H1 (cell line): ENCODE data around the gene RNF26. TPM values are rescaled to one million over a fixed set of nuclear protein-coding genes. Genes with fewer than 3 reads are reported as not detected.
A peak's percentile ranks its signal among the peaks of the same experiment; 100 is the strongest.

Experiments
- CTCF ChIA-PET: fragments of 300-600 bp; sonication (Branson Sonifier 250); formaldehyde crosslinking; loops from one replicate; lab custom pipeline; 2021; ENCODE audit not compliant: partially characterized antibody; lab: Charles Lee
- POLR2A ChIA-PET: fragments of 300-600 bp; sonication (Branson Sonifier 250); formaldehyde crosslinking; loops from one replicate; lab custom pipeline; 2021; ENCODE audit warnings: inconsistent platforms; ENCODE audit not compliant: partially characterized antibody; lab: Charles Lee
- DNase-seq, 2 experiments: peaks; one replicate each; pipeline versions ENCODE4 v3.0.0 to v3.0.0-alpha.2; 2010 to 2022; ENCODE audit warnings: low spot score in 2 of 2, low read depth in 1 of 2, mixed read lengths in 1 of 2
- FAIRE-seq: peaks from 2 replicates; lab custom pipeline; 2011; peaks lifted over from hg19 to GRCh38; lab: Jason Lieb, UNC
- H2AFZ ChIP-seq: 2 replicates; pipeline ENCODE4 v1.8.1; 2012; ENCODE audit warnings: low read length, inconsistent platforms
- H2AK5ac ChIP-seq: 2 replicates; pipeline ENCODE4 v1.6.1; 2013; ENCODE audit warnings: low read depth, low read length
- H2BK120ac ChIP-seq: replicated peaks from 2 replicates; pipeline ENCODE3; 2013; ENCODE audit warnings: low read depth, low read length, inconsistent platforms
- H2BK12ac ChIP-seq: 2 replicates; pipeline ENCODE4 v1.6.1; 2013; ENCODE audit warnings: low read depth, low read length
- H2BK15ac ChIP-seq: 2 replicates; pipeline ENCODE4 v1.6.1; 2013; ENCODE audit warnings: low read length
- H2BK20ac ChIP-seq: 2 replicates; pipeline ENCODE4 v1.6.1; 2013; ENCODE audit warnings: low read length
- H2BK5ac ChIP-seq: 2 replicates; pipeline ENCODE4 v1.6.1; 2013; ENCODE audit warnings: low read depth, low read length
- H3K14ac ChIP-seq: 2 replicates; pipeline ENCODE4 v1.6.1; 2013; ENCODE audit warnings: inconsistent platforms; ENCODE audit not compliant: insufficient read length
- H3K18ac ChIP-seq: 2 replicates; pipeline ENCODE4 v1.6.1; 2013; ENCODE audit warnings: low read length; ENCODE audit errors: extremely low read depth
- H3K23ac ChIP-seq: 2 replicates; pipeline ENCODE4 v1.6.1; 2013; ENCODE audit warnings: inconsistent platforms; ENCODE audit not compliant: insufficient read length
- H3K23me2 ChIP-seq: 2 replicates; pipeline ENCODE4 v1.6.1; 2013; ENCODE audit warnings: low read depth, low read length
- H3K27ac ChIP-seq: 2 replicates; pipeline ENCODE4 v1.6.1; 2011; ENCODE audit warnings: low read depth, low read length, inconsistent platforms
- H3K27me3 ChIP-seq, 4 experiments: replicated peaks in 1 of 4; 1 replicate in 1 of 4; 2 replicates in 3 of 4; pipeline versions ENCODE4 v1.6.1 to v1.8.1; 2011 to 2013; ENCODE audit warnings: low read length in 3 of 4, mild to moderate bottlenecking in 3 of 4, inconsistent platforms in 2 of 4, mixed read lengths in 2 of 4, moderate library complexity in 1 of 4; ENCODE audit not compliant: control insufficient read depth in 3 of 4, insufficient read depth in 3 of 4; ENCODE audit errors: extremely low read depth in 1 of 4
- H3K36me3 ChIP-seq, 4 experiments: 2 replicates each; pipeline versions ENCODE4 v1.6.1 to v1.8.1; 2011 to 2013; ENCODE audit warnings: mild to moderate bottlenecking in 4 of 4, low read length in 3 of 4, moderate library complexity in 2 of 4, control low read depth in 1 of 4, inconsistent platforms in 1 of 4; ENCODE audit not compliant: insufficient read depth in 4 of 4, control insufficient read depth in 2 of 4
- H3K4ac ChIP-seq: replicated peaks from 2 replicates; pipeline ENCODE3; 2013; ENCODE audit warnings: low read length, low read depth, mixed read lengths, inconsistent platforms; ENCODE audit not compliant: insufficient read length
- H3K4me1 ChIP-seq, 4 experiments: replicated peaks in 1 of 4; 1 replicate in 1 of 4; 2 replicates in 3 of 4; pipeline versions ENCODE4 v1.6.1 to v1.8.1; 2011 to 2013; ENCODE audit warnings: low read length in 3 of 4, inconsistent platforms in 2 of 4, mixed read lengths in 1 of 4; ENCODE audit not compliant: insufficient read depth in 4 of 4, control insufficient read depth in 3 of 4
- H3K4me2 ChIP-seq, 2 experiments: 2 replicates each; pipeline versions ENCODE4 v1.6.1 to v1.8.1; 2011 to 2013; ENCODE audit warnings: low read depth in 2 of 2, low read length in 2 of 2, control low read depth in 1 of 2, inconsistent platforms in 1 of 2, mild to moderate bottlenecking in 1 of 2; ENCODE audit not compliant: insufficient read depth in 1 of 2
- H3K4me3 ChIP-seq, 4 experiments: fragments of 200-600, 300-600 bp in 1 of 4; sonication (generic), shearing (Covaris generic), sonication (Bioruptor Twin) in 1 of 4; 2 replicates each; pipeline versions ENCODE4 v1.5.1 to v1.8.1; 2011 to 2016; ENCODE audit warnings: low read length in 4 of 4, low read depth in 3 of 4, control low read depth in 2 of 4, inconsistent platforms in 2 of 4, mild to moderate bottlenecking in 2 of 4, mixed read lengths in 1 of 4, moderate library complexity in 1 of 4; ENCODE audit not compliant: insufficient read depth in 2 of 4; ENCODE audit errors: extremely low read depth in 1 of 4
- H3K56ac ChIP-seq: replicated peaks from 2 replicates; pipeline ENCODE3; 2013; ENCODE audit warnings: low read depth, mild to moderate bottlenecking, mixed read lengths, low read length, inconsistent platforms; ENCODE audit not compliant: insufficient read length
- H3K79me1 ChIP-seq: 2 replicates; pipeline ENCODE4 v1.6.1; 2013; ENCODE audit warnings: low read depth, low read length, control low read depth
- H3K79me2 ChIP-seq, 2 experiments: 2 replicates each; pipeline versions ENCODE4 v1.6.1 to v1.8.1; 2012 to 2013; ENCODE audit warnings: low read length in 2 of 2, mild to moderate bottlenecking in 2 of 2, inconsistent platforms in 1 of 2; ENCODE audit not compliant: insufficient read depth in 2 of 2, control insufficient read depth in 1 of 2
- H3K9ac ChIP-seq, 4 experiments: replicated peaks in 1 of 4; 1 replicate in 1 of 4; 2 replicates in 3 of 4; pipeline versions ENCODE4 v1.6.1 to v1.8.1; 2011 to 2013; ENCODE audit warnings: low read depth in 3 of 4, low read length in 3 of 4, control low read depth in 2 of 4, mild to moderate bottlenecking in 2 of 4, moderate library complexity in 2 of 4, inconsistent platforms in 1 of 4; ENCODE audit errors: extremely low read depth in 1 of 4
- H3K9me3 ChIP-seq, 2 experiments: 2 replicates each; pipeline versions ENCODE4 v1.6.1 to v1.8.1; 2012 to 2013; ENCODE audit warnings: mild to moderate bottlenecking in 2 of 2, moderate library complexity in 2 of 2, control low read depth in 1 of 2, inconsistent platforms in 1 of 2, low read depth in 1 of 2, low read length in 1 of 2, mixed read lengths in 1 of 2; ENCODE audit not compliant: insufficient read depth in 2 of 2
- H4K20me1 ChIP-seq, 2 experiments: replicated peaks in 1 of 2; 2 replicates each; pipeline versions ENCODE3 to v1.8.1; 2011 to 2013; ENCODE audit warnings: inconsistent platforms in 2 of 2, low read length in 2 of 2, mild to moderate bottlenecking in 1 of 2; ENCODE audit not compliant: insufficient read depth in 2 of 2, control insufficient read depth in 1 of 2
- H4K5ac ChIP-seq: 2 replicates; pipeline ENCODE4 v1.6.1; 2013; ENCODE audit warnings: low read length, low read depth, mixed read lengths, inconsistent platforms; ENCODE audit not compliant: insufficient read length
- H4K8ac ChIP-seq: 2 replicates; pipeline ENCODE4 v1.8.0; 2013; ENCODE audit warnings: mild to moderate bottlenecking, moderate library complexity, low read length, inconsistent platforms; ENCODE audit not compliant: insufficient read depth; ENCODE audit errors: extremely low read depth
- H4K91ac ChIP-seq: replicated peaks from 2 replicates; pipeline ENCODE3; 2013; ENCODE audit warnings: low read length, mixed read lengths, inconsistent platforms; ENCODE audit not compliant: insufficient read length
- CEBPB ChIP-seq: IDR thresholded peaks from 2 replicates; pipeline ENCODE4 v1.6.1; 2012; ENCODE audit warnings: low read depth, low read length
- SAP30 ChIP-seq: fragments of 300-600 bp; sonication (generic); IDR thresholded peaks from 2 replicates; pipeline ENCODE4 v1.7.1; 2012; ENCODE audit warnings: low read length, moderate library complexity, mild to moderate bottlenecking, inconsistent platforms; ENCODE audit not compliant: insufficient read depth, insufficient replicate concordance
- TBP ChIP-seq: IDR thresholded peaks from 2 replicates; pipeline ENCODE4 v1.6.1; 2011; ENCODE audit warnings: low read depth, low read length, improper control_type of control experiment
- WGBS, 2 experiments: shearing (Covaris generic) in 1 of 2; methylation state at CpG; one replicate each; pipeline versions ENCODE4 v1.1.6 to v1.1.7; 2013 to 2015; ENCODE audit warnings: low lambda C conversion rate in 2 of 2, mixed read lengths in 2 of 2, inconsistent platforms in 1 of 2, low coverage in 1 of 2, missing lambda C conversion rate in 1 of 2; ENCODE audit not compliant: insufficient replicate concordance in 2 of 2, insufficient coverage in 1 of 2, insufficient read length in 1 of 2; ENCODE audit errors: extremely low coverage in 1 of 2, missing lambda C conversion rate in 1 of 2; 5-methylcytosine and 5-hydroxymethylcytosine counted together
- polyA plus RNA-seq, 7 experiments: library from polyadenylated mRNA; depleted of rRNA in 3 of 7; stranded (reverse) in 5 of 7; unstranded in 2 of 7; fragments of >200 nt in 5 of 7; fragments of 200-250 nt in 2 of 7; gene quantifications; 1 replicate in 5 of 7; 2 replicates in 1 of 7; 4 replicates in 1 of 7; pipeline versions ENCODE4 v1.2.1 to v1.2.3, GENCODE V29; 2011 to 2013; ENCODE audit warnings: missing spikeins in 2 of 7, mixed read lengths in 2 of 7
- total RNA-seq: library from RNA; stranded (reverse); fragmentation: NEBNext Ultra II Directional; extraction: Animal tissue kit (Norgen Biotek cat#: 25700); gene quantifications from 2 replicates; pipeline ENCODE4 v1.2.1, GENCODE V29; 2021

Gene RNF26
- total and polyA plus RNA-seq, 2 of the 8 experiments (the other 6 are each of a cell fraction or from before 2014, with no cell fraction given) = 82.7 to 84.0 TPM

DNA sequence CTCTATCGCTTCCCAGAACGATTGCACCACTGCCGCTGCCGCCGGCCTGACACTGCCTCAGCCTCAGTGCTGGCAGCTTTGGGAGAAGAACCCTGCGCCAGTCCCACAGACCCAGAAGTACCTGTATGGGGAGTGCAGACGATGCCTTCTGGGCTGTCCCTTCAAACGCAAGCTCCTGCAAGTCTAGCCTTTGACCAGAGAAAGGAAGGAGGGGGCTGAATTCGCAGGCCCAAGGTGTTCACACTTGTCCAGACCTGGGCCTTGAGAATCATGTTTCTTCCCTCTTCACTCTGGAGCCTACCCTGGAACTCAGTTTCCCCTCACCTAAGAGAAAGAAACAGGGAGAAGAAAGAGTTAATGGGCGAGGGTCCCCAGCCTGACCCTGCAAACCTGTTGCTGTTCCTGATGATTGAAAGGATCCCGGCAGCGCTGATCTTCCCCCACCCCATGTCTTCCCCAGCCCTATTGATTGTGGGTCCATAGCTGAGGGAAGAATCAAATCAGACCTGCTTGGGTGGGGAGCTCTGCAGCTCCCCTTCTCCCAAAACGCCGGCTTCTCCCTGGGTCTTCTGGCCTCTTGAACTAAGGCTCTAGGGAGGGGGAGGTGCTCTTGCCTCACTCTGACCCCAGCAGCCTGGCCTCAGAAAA is 16.6 kb upstream of the RNF26 start:
- no peak overlapping the region for H3K56ac ChIP-seq
- H3K23me2 ChIP-seq = peaks cover 33% of the 10 kb centered on the region
- no peaks in the 10 kb centered on the region for H3K9me3 ChIP-seq
- no peak overlapping the region for H2BK120ac ChIP-seq
- POLR2A ChIA-PET = interaction anchor here (0.6 to 5.4 kb wide), 14 partner anchors 10 to 298 kb away, joined by 3 to 44 read pairs (median 4); partner anchors contain the start of genes C1QTNF5, HINFP, HMBS and RNF26
- no peak overlapping the region for H2AFZ ChIP-seq
- no peaks in the 10 kb centered on the region for H3K79me1 ChIP-seq
- no peak overlapping the region for H3K4ac ChIP-seq
- no peak overlapping the region for H3K9ac ChIP-seq
- no peak for TF ChIP-seq TBP
- peak; percentile 41; the same call in 1 of the 2 replicates for TF ChIP-seq CEBPB
- TF ChIP-seq SAP30 = peak; percentile 70
- H4K5ac ChIP-seq = no peak overlapping the region
- no peak overlapping the region for H3K14ac ChIP-seq
- 33% methylated on average over 14 of the region's 14 CpGs; no CpG with 5 or more reads in 1 of the 2 experiments for WGBS, 2 experiments
- H2BK5ac ChIP-seq = peak overlapping the region; percentile 91; the same call in 1 of the 2 replicates
- H2BK12ac ChIP-seq = peak overlapping the region; percentile 98; the same call in 1 of the 2 replicates
- H2BK15ac ChIP-seq = no peak overlapping the region
- H4K20me1 ChIP-seq = peaks cover 2% of the 10 kb centered on the region in 2 experiments
- peak overlapping the region; percentile 17 to 77 (median 44); a peak in 5 of 8 replicates for H3K4me3 ChIP-seq
- CTCF ChIA-PET = interaction anchor here (0.7 to 16.8 kb wide), 9 partner anchors 10 to 224 kb away, joined by 3 to 415 read pairs (median 4); partner anchors contain the start of genes C1QTNF5, MFRP, RNF26 and USP2
- FAIRE-seq = no peak
- H3K27ac ChIP-seq = no peak overlapping the region
- peak overlapping the region; percentile 68; the same call in 1 of the 2 replicates for H2BK20ac ChIP-seq
- no peaks in the 10 kb centered on the region for H3K36me3 ChIP-seq
- 0 out of 2 replicates have a peak overlapping the region, but pooled peaks have one; percentile 20 for H4K8ac ChIP-seq
- H3K27me3 ChIP-seq = peaks cover 5 to 46% (median 36%) of the 10 kb centered on the region in 4 experiments
- H2AK5ac ChIP-seq = no peak overlapping the region
- H3K4me1 ChIP-seq = peaks cover 11 to 53% (median 48%) of the 10 kb centered on the region in 4 experiments
- no peak overlapping the region for H3K23ac ChIP-seq
- no peaks in the 10 kb centered on the region for H3K79me2 ChIP-seq
- peak overlapping the region; percentile 38 for H4K91ac ChIP-seq
- H3K4me2 ChIP-seq = peak overlapping the region; percentile 84 to 97
- peak overlapping the region; percentile 27; the same call in 1 of the 2 replicates for H3K18ac ChIP-seq
- DNase-seq = no peak
